HG03354 (cell line): ENCODE results near the gene SIX5.
A peak's percentile ranks its signal among the peaks of the same experiment; 100 is the strongest.

Experiments
- ATAC-seq: cut with Tn5 transposase; IDR thresholded peaks from one replicate; pipeline ENCODE4 v1.9.1; 2021; ENCODE audit warnings: mild to moderate bottlenecking; ENCODE audit not compliant: unreplicated experiment, poor library complexity, severe bottlenecking

SIX5 gene

DNA sequence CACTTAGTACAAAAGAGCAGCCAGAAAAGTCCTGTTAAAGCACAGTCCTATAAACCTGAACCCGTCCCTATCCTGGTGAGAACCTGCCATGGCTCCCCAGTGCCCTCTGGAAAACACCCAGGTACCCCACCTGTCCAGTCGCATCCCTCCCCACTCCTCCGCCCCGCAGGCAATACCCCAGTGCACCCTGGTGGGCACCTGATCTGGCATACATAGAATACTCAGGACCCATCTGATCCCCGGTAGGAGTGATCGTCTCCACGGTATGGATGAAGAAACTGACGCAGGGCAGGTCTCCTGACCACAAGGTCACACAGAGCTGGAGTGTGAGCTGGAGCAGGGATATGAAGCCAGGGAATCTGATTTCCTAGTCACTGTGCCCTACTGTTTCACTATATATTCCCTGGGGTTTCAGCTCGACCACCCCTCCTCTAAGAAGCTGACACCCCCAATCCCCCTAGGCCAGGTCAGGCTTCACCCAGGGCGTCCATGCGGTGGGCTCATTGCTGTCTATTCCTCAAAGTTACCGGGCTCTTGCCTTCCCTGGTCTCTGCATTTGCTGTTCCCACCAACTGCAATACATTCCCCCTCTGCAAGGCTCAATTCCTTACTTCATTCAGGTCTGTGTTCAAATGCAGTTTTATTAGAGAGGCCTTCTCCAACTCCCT is 50.9 kb downstream of the SIX5 start:
- ATAC-seq: no peak

DNA sequence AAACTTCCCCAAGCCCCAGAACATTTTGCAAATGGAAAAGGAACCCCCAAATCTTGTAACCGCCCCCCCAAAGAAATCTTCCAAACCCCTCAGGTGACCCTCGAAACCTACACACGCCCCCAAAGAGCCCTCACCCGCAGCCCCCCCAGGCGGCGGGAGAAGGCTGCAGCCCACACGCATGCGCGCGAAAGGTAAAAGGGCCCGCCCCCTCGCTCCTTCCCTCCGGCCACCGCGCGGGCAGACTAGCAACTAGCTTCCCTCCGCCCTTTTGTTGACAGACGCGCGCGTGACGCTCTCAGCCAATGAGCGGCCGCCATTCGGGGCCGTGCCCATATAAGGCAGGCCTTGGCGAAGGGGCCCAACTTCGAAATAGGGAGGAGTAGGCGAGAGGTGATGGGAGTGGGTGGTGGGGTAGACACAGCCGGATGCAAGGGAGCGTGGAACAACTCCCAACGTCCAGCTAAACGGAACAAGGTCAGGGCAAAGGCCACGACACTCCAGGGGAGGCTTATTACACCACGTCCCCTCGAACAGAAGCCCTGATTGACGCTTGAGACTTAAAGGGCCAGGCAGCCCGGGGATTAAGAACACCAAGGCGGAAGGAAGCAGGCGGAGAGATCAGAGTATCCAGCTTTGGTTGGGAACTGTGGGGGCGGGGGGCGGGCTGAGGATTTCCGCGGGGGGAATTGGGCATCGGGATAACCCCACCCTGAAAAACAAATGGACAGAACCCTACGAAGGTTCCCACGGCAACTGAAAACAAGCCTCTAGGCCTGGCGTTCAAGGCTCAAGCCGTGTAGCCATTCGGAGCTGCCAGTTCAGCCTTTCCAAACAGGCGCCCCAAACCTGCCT is 51.7 kb downstream of the SIX5 start:
- ATAC-seq: peak; percentile 96

DNA sequence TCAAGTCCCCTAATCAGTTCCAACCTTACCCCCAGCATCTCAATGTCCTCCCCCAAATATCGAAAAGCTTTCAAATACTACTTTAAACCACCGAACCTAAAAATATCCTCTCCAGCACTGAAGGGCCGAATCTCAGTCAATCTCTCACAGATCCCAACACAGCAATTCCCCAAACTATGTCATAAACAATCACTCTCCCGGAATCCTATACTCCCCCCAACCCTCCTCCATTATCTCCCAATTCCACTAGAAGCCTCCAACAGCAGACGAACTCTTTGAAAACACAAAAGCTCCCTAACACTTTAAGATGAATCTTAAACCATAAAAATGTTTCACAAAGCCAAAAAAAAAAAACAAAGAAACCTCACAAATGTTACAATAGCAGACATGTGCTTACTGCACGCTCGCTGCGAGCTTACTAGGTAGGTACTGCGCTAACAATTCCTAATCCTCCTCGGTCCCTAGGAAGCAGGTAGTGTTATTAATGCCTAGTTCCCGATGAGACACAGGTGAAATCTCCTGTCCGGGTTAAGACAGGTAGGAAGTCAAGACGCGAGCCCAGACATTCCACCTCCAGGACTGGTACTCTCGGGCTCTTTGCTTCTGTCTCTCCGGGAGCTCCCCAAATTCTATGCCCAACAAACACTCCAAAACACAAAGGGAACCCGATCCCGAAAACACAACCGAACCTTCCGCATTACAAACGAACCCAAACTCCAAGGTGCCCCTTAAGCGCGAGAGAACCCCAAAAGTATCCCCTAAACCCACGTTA is 52.5 kb downstream of the SIX5 start:
- no peak for ATAC-seq

DNA sequence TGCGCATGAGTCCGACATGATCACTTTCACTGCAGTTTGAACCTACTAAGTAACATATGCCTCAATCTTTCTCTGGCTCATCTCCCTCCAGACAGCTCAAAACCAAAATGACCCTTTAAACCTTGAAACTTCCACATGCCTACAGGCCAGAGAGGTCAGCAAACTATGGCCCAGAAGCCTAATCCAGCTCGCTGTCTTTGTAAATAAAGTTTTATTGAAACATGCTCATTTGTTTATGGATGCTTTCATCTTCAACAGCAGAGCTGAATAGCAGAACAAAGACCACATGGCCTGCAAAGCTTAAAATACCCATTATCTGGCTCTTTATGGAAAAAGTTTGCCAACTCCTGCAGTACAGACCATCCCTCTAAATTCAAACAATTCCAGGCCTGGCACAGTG is 53.9 kb downstream of the SIX5 start:
- no peak for ATAC-seq
